ENCODE results near the gene RELN. TPM values are rescaled to one million over a fixed set of nuclear protein-coding genes. Genes with fewer than 3 reads are reported as not detected.
A peak's percentile ranks its signal among the peaks of the same experiment; 100 is the strongest.

The RELN gene
- total and polyA plus RNA-seq, 2 experiments from 2014 or later: 3.9 to 22.0 TPM

DNA sequence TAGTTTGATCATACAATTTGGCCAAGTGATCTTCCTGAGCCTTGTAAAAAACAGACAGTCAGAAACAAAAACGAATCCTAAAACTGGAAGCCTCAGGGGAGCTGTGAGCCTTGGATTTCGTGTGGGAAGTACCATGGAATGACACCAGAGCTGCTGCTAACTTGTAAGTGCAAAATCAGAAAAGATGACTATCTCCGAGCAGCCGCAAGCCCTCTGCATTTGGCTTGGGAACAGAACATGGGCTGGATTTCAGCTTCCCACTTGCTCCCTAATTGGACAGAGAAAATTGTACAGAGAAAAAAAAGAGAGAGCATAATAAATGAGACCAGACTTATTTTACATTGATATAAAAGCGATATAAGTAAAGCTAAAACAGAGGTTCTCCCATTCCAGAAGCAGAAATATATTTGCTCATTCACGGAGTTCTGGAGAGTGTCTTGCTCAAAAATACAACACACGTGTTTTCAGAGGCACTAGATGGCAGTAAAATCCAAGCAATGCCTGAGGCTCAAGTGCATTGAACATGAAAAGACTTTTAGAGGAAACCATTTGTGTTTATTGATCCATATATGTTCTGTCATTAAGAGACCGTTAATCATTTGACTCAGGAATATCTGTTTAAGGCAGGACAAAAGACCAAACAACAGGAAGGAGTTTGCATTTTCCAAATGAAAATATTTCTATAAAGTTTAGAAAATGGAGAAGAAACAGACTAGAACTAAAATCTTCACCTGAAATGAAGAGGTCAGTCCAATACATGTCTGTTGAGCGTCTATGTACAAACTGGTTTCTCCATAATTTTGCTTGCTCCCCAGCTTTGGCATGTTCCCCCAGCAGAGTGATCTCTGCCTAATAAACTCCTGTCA is 465.2 kb downstream of the RELN start:
- TF ChIP-seq, protein P1, sequence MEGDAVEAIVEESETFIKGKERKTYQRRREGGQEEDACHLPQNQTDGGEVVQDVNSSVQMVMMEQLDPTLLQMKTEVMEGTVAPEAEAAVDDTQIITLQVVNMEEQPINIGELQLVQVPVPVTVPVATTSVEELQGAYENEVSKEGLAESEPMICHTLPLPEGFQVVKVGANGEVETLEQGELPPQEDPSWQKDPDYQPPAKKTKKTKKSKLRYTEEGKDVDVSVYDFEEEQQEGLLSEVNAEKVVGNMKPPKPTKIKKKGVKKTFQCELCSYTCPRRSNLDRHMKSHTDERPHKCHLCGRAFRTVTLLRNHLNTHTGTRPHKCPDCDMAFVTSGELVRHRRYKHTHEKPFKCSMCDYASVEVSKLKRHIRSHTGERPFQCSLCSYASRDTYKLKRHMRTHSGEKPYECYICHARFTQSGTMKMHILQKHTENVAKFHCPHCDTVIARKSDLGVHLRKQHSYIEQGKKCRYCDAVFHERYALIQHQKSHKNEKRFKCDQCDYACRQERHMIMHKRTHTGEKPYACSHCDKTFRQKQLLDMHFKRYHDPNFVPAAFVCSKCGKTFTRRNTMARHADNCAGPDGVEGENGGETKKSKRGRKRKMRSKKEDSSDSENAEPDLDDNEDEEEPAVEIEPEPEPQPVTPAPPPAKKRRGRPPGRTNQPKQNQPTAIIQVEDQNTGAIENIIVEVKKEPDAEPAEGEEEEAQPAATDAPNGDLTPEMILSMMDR (IDR thresholded peaks at IDR 0.05; ENCODE audit: poor library complexity): peak; percentile 52
- TF ChIP-seq EZH2 (IDR thresholded peaks at IDR 0.05; ENCODE audit: borderline replicate concordance): no peak
- Histone ChIP-seq H3K27me3 (no peaks in the 10 kb centered on the region), H3K9me3 (ENCODE audit: low read depth) (no peaks in the 10 kb centered on the region), H3K4me3 (no peak overlapping the region), H3K4me2 (no peak overlapping the region), H3K4me1 (ENCODE audit: insufficient read depth) (no peaks in the 10 kb centered on the region), H3K27ac (no peak overlapping the region), H3K9me2 (replicated peaks; ENCODE audit: insufficient read depth) (no peaks in the 10 kb centered on the region), H2AFZ (no peak overlapping the region), H3K36me3 (replicated peaks; ENCODE audit: insufficient read depth, low read depth) (no peaks in the 10 kb centered on the region), H3K79me2 (no peaks in the 10 kb centered on the region), H4K20me1 (ENCODE audit: insufficient read depth, poor library complexity, severe bottlenecking) (no peaks in the 10 kb centered on the region)
- peak; percentile 28 for DNase-seq (ENCODE audit: low spot score)
- WGBS (ENCODE audit: low lambda C conversion rate, missing lambda C conversion rate): 46% methylated on average over 9 of the region's 9 CpGs

DNA sequence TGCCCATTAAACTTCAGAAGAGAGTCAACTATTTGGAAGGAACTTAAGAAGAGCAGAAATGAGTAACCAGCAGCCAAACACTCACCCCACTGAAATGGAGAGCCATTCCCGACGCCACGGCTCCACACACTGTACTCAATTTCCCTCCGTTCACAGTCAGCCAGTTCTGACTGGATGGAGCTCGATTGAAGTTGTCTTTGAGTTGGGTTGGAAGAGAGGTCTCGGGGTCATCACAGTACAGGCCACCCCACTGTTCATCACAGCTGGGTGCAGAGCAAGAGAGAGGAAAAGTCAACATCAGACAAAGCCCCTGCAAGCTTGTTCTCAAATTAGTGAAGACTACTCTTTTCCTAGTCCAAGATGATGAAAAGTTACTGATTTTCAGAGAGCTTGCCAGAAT is 467.5 kb downstream of the RELN start:
- TF ChIP-seq EZH2phosphoT487 (IDR thresholded peaks at IDR 0.05; ENCODE audit: low read depth, severe bottlenecking, unreplicated experiment) (no peak), EZH2 (IDR thresholded peaks at IDR 0.05; ENCODE audit: borderline replicate concordance) (no peak)
- TF ChIP-seq, protein P1 (IDR thresholded peaks at IDR 0.05; ENCODE audit: poor library complexity): no peak
- Histone ChIP-seq H3K9me2 (replicated peaks; ENCODE audit: insufficient read depth) (no peaks in the 10 kb centered on the region), H2AFZ (no peak overlapping the region), H3K36me3 (replicated peaks; ENCODE audit: insufficient read depth, low read depth) (no peaks in the 10 kb centered on the region), H3K27ac (no peak overlapping the region), H3K4me2 (no peak overlapping the region), H3K9me3 (ENCODE audit: low read depth) (no peaks in the 10 kb centered on the region), H4K20me1 (ENCODE audit: insufficient read depth, poor library complexity, severe bottlenecking) (no peaks in the 10 kb centered on the region), H3K4me1 (ENCODE audit: insufficient read depth) (no peaks in the 10 kb centered on the region), H3K79me2 (no peaks in the 10 kb centered on the region), H3K27me3 (no peaks in the 10 kb centered on the region), H3K4me3 (no peak overlapping the region)
- WGBS (ENCODE audit: low lambda C conversion rate, missing lambda C conversion rate): 74% methylated on average over 6 of the region's 6 CpGs
- DNase-seq (ENCODE audit: low spot score): no peak

DNA sequence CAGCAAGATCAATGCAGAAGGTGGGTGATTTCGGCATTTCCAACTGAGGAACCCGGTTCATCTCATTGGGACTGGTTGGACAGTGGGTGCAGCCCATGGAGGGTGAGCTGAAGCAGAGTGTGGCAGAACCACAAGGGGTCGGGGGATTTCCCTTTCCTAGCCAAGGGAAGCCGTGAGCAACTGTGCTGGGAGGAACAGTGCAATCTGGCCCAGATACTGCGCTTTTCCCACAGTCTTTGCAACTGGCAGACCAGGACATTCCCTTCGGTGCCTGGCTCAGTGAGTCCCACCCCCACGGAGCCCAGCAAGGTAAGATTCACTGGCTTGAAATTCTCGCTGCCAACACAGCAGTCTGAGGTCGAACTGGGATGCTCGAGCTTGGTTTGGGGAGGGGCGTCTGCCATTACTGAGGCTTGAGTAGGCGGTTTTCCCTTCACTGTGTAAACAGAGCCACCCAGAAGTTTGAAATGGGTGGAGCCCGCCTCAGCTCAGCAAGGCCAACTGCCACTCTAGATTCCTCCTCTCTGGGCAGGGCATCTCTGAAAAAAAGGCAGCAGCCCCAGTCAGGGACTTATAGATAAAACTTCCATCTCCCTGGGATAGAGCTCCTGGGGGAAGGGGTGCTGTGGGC is 484.8 kb downstream of the RELN start:
- Histone ChIP-seq H3K4me3 (no peak overlapping the region), H2AFZ (no peak overlapping the region), H4K20me1 (ENCODE audit: insufficient read depth, poor library complexity, severe bottlenecking) (no peaks in the 10 kb centered on the region), H3K4me1 (ENCODE audit: insufficient read depth) (no peaks in the 10 kb centered on the region), H3K9me2 (replicated peaks; ENCODE audit: insufficient read depth) (no peaks in the 10 kb centered on the region), H3K9me3 (ENCODE audit: low read depth) (no peaks in the 10 kb centered on the region), H3K79me2 (no peaks in the 10 kb centered on the region), H3K36me3 (replicated peaks; ENCODE audit: insufficient read depth, low read depth) (no peaks in the 10 kb centered on the region), H3K27me3 (no peaks in the 10 kb centered on the region), H3K27ac (no peak overlapping the region), H3K4me2 (no peak overlapping the region)
- no peak for DNase-seq (ENCODE audit: low spot score)
- WGBS (ENCODE audit: low lambda C conversion rate, missing lambda C conversion rate): 85% methylated on average over 13 of the region's 13 CpGs
- TF ChIP-seq, protein P1 (IDR thresholded peaks at IDR 0.05; ENCODE audit: poor library complexity): no peak
- no peak for TF ChIP-seq EZH2phosphoT487 (IDR thresholded peaks at IDR 0.05; ENCODE audit: low read depth, severe bottlenecking, unreplicated experiment)
- TF ChIP-seq EZH2 (IDR thresholded peaks at IDR 0.05; ENCODE audit: borderline replicate concordance): no peak

Measured in hepatocyte (in vitro differentiated cells).